HG02588 (cell line): Measurements from ENCODE around the gene CHRDL1.
"Not testable (repeated sequence)": the region's sequence is repeated elsewhere in the genome, so short reads cannot be mapped to it uniquely, and the experiment has no call there.

ENCODE experiments used
- ATAC-seq: cut with Tn5 transposase; IDR thresholded peaks from one replicate; pipeline ENCODE4 v1.9.1; 2021; ENCODE audit warnings: mild to moderate bottlenecking, moderate library complexity; ENCODE audit not compliant: unreplicated experiment

Gene CHRDL1, protein sequence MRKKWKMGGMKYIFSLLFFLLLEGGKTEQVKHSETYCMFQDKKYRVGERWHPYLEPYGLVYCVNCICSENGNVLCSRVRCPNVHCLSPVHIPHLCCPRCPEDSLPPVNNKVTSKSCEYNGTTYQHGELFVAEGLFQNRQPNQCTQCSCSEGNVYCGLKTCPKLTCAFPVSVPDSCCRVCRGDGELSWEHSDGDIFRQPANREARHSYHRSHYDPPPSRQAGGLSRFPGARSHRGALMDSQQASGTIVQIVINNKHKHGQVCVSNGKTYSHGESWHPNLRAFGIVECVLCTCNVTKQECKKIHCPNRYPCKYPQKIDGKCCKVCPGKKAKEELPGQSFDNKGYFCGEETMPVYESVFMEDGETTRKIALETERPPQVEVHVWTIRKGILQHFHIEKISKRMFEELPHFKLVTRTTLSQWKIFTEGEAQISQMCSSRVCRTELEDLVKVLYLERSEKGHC

GRCh38 chrX:110795645-110796406, at the start of gene CHRDL1:
TSS of gene CHRDL1 (minus strand) at chrX:110795817. CDS start at chrX:110792181, 3,636 bp downstream.
- no peak for ATAC-seq

GRCh38 chrX:110836982-110837381, 41.4 kb upstream of the CHRDL1 start:
- no peak for ATAC-seq

DNA sequence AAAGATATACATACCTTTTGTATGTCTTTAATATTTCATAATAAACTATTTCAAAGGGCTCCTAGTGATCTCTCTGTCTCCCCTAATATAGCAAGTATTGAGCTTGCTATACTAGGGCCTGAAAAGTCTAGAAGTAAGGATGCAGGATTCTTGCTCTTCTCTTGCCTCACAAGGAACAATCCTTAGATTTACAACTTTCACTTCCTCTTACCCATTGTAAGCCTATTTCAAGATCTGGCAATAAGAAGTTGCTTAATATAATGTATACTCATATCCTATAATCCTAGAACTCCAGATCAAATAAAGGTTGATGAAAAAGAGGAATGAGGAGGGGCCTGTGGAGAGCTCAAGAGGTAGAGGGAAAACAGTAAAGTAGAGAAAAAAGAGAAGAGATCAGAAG, 40.8 kb upstream of the CHRDL1 start:
- no peak for ATAC-seq

- no peak for ATAC-seq
Measured at GRCh38 chrX:110836001-110836400, 40.4 kb upstream of the CHRDL1 start.

GRCh38 chrX:110825972-110826371, 30.4 kb upstream of the CHRDL1 start:
- ATAC-seq: no peak

- ATAC-seq: not testable (repeated sequence)
Measured at GRCh38 chrX:110816543-110816942, 20.9 kb upstream of the CHRDL1 start.

GRCh38 chrX:110806145-110806544, 10.5 kb upstream of the CHRDL1 start:
- ATAC-seq: no peak

GRCh38 chrX:110805303-110805702, 9.7 kb upstream of the CHRDL1 start:
- no peak for ATAC-seq

GRCh38 chrX:110804446-110804845, 8.8 kb upstream of the CHRDL1 start:
- ATAC-seq: no peak

- no peak for ATAC-seq
Measured at GRCh38 chrX:110803506-110803905, 7.9 kb upstream of the CHRDL1 start.

- ATAC-seq: no peak
Measured at GRCh38 chrX:110796407-110796697, 735 bp upstream of the CHRDL1 start.

DNA sequence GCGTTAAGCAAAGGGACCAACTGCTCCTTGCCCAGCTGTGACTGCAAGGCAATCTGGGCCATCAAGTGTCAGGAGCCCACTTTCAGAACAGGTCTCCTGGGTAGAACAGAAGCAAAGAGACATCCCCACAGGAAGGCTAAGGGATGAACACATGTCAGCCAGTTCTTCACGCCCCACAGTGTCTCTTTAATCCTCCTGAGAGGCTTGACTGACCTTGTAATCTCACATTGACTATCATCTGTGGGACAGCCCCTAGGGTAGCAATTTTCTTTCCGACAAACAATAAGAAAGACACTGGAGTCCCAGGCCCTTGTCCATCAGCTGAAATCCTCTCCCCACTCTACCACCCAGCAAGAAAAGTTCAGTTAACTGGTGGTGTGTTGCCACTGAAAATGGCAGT, 1.0 kb downstream of the CHRDL1 start:
- ATAC-seq: no peak

DNA sequence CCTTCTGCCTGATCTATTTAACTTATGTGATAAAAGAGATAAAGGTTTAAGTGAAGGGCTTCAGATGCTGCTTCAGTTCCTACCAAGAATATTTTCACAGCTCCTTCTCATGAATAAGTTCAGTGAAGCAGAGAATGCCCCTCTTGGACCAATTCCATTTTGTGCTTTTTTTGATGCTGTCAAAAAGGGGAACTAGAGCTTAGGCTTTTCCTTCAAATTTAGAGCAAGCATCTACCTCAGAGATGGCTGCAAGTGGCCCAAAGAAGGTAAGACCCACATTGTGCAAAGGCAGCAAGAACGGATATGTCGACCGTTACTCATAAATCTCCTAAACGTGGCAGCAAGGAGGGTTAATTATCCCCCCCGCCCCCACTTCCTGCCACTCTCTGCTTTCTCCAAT, 4.5 kb downstream of the CHRDL1 start:
- no peak for ATAC-seq

DNA sequence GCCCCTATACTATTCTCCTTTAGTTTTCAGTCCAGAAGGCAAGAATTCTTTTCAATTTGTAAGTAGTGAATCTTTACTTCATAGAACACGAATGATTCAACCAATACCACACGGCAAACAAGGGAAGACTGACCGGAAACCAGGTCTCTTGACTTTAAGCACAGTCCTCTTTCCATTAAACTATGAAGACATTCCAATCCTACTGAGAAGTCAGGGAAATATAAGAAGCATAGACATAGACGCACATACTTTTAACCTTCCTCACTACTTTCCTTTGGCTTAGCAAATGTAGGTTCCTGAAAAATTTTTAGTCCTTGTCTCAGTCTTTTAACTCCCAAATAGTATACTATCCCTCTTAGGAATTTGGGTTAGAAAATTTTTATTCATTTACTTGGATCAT, 9.1 kb downstream of the CHRDL1 start:
- no peak for ATAC-seq

GRCh38 chrX:110759785-110760184, 35.8 kb downstream of the CHRDL1 start:
- ATAC-seq: no peak

GRCh38 chrX:110758781-110759422, 36.7 kb downstream of the CHRDL1 start:
- no peak for ATAC-seq

GRCh38 chrX:110755611-110756010, 40.0 kb downstream of the CHRDL1 start:
- no peak for ATAC-seq

- ATAC-seq: no peak
Measured at GRCh38 chrX:110755061-110755460, 40.6 kb downstream of the CHRDL1 start.

DNA sequence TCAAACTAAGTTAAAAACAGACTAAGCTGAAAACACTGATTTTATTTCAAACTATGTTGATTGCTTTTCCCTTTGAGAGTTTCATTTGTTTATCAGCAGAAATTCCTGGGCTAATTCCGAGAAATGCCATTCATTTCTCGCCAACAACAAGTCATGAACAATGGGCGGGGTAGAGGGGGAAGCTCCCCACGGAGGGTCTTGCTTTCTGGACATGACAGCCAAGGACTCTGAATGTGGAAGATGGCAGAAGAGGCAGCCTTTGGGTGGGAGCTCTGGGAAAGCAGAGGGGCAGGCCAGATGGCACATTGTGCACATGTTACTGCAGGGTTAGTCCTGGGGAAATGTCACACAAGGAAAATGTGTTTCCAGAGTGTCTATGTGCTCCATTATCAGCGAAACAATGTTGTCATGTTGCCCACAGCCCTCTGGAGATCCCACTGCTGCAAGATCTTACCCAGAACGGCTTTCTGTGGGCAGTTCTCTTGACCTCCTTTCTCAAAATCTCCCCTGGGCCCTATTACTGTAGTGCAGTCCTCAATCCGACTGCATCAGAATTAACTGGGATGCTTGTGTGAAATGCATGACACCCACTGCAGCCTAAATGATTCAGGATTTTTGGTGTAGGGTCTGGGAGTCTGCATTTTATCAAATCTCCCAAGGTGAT, 45.0 kb downstream of the CHRDL1 start:
- no peak for ATAC-seq

- ATAC-seq: no peak
Measured at GRCh38 chrX:110748256-110748806, 47.3 kb downstream of the CHRDL1 start.

DNA sequence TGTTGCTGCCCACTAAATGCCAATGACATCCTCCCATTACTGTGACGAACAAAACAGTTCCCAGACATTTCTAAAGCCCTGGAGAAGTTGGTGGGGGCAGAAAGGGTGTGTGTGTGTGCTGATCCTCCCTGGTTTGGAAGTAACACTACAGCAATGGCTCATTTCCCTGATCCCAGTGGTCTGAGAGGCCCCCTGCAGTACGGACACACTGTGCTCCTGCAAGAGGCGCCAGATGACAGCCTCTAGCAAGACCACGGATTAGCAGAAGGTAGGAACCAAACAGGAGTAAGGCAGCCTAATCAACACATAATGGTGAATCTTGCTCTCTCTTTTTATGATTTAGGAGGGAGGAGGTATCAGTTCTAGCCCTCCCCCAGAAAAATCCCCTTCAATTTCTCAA, 49.6 kb downstream of the CHRDL1 start:
- no peak for ATAC-seq
